NCI-H1417 (cell line): ENCODE data around the gene CADM2.

Source experiments
- DNase-seq, 3 experiments: peaks; one replicate each; lab custom pipeline; 2025; lab: John Stamatoyannopoulos, UW

The CADM2 gene

DNA sequence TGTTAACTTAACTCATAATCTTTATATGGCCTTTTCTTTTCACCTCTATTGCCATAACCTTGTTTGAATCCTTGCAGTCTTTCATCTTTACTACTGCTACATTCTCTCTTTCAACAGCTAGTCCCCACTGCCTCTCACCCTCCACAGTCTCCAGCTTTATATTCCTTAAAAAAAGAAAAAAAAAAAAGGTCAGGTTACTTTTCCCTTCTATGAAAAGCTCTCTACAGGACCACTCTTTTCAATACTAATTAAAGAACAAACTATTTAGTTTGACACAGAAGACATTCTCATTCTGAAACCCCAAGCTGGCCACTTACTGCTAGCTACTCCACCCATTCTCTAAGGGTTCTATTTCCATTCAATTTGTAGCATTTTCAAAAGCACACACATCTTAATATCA, 25.6 kb downstream of the CADM2 start:
- DNase-seq = no peak

DNA sequence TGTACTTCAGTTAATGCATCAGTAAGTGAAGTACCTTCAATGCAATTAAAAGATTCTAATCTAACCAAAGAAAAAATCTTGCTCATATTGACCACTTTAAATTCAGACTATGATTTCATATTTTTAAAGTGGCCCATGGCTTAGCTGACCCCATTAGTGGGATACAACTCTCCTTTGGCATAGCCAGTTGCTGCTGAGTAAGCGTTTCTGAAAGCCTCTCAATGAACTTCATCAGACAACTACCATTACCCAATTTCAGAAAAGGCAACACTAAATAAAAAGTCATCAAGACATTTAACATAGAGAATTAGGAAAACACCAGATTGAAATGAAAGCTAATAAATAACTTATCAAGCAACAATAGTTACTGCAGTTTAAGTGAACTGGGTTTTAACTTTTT, 27.0 kb downstream of the CADM2 start:
- no peak for DNase-seq

DNA sequence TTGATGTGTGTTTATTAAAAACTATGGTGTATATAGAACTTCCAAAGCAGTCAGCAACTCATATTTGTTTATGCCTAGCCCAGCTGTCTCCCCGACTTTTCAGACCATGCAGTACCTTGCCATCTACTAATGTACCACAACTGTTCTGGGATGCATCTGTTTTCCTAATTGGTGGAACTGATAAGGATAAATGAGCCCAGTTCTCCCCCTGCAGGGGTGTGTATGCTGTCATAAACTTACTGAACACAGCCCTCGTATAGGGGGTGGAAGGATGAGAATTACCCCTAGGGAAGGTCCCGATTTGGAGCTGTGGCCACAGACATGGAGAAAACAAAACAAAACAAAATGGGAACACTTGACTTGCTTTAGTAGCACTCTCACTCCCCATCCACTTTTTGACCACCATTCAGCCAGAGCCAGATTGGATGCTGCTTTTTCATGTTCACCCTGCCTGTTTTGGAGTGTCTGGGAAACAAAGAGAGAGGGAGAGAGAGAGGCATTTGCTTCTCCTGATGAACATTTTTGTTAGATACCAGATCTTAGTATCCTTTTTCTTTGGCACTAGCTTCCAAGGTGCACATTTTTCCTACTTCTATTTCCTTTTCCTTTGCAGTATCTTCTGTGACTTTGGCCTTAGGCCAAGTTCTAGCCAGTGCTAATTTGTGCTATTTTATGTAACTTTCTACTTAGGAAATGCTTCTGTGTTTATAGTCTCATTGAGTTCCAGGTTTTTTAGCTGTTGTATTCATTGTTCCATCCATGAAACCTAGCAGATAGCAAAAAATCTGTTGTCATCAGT, 29.1 kb downstream of the CADM2 start:
- no peak for DNase-seq

DNA sequence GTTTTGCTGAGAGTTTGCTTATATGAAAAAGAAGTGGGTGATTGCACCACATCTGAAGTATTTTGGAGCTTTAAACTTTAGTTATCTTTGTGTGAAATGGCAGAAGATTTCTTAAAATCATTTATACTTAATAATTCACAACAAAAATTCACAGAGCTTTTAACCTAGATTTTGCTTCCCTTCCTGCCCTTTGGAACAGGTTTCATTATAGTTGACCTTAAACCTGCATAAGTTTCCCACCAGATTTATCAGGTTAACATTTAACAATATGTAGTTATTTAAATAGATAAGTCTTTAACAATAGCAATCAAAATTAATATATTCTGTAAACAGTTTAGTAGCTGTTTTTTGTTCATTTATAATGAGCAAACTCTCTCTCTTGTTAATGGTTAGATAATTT, 30.3 kb downstream of the CADM2 start:
- no peak for DNase-seq

DNA sequence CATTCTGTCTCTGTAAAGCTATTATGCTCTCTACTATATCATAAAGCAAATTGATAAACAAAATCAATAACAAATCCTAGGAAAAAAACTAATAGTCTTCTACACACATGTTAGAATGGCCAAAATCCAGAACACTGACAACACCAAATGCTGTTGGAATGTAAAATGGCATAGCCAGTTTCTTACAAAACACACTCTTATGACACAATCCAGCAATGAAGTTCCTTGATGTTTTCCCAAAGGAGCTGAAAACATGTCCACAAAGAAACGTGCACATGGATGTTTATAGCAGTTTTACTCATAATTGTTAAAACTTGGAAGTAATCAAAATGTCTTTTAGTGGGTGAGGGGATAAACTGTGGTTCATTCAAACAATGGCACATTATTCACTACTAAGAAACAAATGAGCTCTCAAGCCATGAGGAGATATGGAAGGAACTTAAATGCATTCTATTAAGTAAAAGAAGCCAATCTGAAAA, 32.7 kb downstream of the CADM2 start:
- DNase-seq = no peak

DNA sequence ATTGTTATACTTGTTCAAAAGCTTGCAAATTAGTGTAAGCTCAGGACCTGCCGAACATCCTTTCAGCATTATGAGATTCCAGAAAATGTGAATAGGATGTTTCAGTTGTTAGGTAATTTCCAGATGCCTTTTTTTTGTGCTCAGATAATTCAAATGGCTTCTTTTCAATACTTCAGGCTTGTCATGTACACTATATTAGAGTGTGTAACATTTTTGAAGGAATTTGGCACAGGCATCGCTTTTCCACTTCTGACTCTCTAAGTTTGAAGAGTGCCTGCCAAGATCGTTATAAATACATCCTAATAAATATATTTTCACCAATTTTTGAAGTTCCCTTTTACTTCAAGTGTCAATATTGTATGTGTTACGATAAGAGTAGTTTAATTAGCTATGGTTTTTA, 35.2 kb downstream of the CADM2 start:
- no peak for DNase-seq

DNA sequence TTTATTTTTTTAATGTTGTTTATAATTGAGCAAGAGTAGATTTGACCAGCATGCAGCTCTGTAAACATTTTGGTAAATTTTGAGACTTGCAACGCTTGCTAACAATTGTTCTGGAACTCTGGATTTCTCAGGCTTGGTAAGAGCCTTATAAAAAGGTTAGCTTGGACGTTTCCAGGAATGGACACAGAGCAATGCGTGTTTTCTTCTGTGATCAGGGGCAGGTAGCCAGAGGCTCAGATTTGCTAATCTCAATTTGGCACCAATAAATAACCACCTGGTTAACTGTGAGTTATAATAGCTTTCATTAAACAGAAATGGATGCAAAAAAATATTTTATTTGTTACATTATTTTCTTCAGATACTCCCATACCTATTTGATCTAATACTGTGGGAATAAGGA, 39.8 kb downstream of the CADM2 start:
- DNase-seq = no peak

DNA sequence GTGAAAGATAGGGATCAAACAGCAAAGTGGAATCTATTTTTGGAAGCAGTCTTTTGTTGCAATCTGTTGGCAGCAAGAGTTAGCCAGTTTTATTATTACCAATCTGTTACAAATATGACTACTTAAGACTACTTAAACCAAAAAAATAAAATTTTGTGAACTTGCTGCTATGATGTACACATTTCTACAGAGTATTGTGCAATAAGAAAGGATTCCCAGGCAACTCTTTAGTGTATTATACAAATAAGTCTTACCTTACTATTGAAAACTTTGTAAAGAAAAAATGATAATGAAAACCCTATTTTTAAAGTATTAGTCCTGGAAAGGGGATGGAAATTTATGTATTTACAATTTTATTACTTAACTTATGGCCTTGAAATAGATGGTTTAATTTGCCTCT, 44.7 kb downstream of the CADM2 start:
- no peak for DNase-seq

DNA sequence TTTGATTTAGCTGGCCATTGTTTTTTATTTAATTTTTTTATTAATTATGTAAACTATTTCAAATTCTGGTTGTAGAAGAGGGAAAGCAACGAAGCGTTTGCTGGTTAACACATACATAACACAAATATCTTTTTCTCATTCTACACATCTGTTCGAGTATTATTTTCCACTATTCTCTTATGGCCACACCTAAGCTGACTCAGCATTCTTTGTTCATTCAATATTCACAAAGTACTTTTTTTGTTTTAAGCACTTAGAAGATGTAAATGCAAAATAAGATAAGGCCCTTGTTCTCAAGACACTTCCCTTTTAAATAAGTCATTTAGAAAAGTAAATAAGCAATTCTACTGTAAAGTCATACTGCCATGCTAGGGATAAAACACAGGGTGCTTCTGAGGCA, 45.4 kb downstream of the CADM2 start:
- DNase-seq = no peak

DNA sequence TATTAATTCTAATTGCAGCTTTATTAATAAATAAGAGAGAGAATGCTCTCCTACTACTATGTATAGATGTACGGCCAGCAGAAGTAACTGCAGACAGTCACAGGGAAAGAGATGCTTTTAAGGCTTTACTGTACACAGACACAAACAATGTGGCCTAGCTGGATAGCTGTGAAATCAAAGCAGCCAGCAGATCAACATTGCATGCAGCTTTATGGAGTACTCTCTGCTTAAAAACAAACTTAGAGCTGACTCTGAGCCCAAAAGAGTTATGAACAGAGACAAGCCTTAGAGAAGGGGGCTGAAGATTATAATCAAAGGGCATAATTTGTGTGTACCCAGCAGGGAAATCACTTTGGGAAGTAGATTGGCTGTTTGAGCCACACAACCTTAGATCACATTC, 47.2 kb downstream of the CADM2 start:
- no peak for DNase-seq

DNA sequence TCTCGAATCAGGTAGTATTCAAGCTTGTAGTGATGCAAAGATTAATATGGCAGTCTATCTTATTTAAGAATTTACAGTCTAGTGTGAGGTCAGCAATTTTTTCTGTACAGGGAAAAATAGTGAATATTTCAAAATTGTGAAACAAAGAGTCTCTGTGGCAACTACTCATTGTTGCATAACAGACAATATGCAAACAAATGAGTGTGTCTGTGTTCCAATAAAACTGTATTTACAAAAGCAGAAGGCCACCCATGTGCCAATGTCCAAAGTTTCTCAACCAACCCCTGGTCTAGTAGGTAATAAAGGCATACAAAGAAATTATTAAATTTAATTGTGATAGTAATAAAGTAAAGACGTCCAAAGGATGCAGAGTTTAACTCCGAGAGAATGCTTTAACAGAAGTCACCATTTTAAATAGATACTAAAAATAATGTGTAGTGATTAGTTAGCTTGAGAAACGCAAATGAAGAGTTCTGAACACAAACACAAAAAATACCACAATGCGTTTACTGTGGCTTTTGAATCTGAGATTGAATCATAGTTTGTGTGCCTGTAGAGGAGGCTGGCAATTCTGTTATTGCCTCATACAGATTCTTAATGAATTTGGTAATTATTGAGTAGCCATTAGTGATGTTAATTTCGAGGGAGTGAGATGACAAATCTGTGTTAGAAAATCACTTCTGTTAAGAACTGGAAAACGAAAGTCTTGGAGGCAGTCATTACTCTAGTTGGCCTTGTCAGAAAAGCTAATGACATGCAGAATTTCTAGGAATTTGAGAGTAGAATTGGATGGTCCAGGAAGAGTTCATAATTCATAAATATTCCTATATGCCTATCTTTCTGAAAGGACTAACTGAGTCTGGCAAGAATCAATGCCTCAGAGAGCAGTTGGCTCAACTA, 48.7 kb downstream of the CADM2 start:
- DNase-seq = no peak

DNA sequence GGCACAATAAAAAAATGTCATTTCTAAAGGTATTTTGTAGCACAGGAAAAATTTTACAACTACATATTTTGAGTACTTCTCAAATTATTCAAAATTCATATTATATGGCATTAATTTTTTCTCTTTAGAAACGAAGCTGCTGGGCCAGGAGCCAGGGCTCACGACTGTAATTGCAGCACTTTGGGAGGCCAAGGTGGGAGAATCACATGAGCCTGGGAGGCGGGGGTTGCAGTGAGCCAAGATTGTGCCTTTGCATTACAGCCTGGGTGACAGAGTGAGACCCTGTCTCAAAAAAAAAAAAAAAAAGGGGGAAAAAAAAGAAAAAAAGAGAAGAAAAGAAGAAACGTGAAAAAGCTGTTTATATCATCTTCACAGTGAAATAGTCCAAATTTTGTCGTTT, 62.0 kb downstream of the CADM2 start:
- DNase-seq = no peak

DNA sequence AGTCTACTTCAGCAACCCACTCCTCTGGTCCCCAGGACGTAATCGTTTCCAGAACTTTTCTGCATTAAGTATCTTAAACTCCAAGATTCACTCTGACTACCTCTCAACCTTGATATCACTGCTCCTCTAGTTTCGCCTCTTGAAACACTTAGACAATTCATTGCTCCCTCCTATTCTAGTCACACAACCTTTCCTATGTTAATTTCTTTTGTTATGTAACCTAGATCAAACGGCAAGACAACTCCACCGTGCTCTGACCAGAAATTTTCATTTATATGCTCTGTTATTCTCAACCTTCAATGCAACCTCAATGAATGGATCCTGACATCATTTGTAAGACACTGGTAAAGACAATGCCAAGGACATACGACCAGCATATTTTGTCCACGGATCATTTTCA, 71.3 kb downstream of the CADM2 start:
- DNase-seq = no peak

DNA sequence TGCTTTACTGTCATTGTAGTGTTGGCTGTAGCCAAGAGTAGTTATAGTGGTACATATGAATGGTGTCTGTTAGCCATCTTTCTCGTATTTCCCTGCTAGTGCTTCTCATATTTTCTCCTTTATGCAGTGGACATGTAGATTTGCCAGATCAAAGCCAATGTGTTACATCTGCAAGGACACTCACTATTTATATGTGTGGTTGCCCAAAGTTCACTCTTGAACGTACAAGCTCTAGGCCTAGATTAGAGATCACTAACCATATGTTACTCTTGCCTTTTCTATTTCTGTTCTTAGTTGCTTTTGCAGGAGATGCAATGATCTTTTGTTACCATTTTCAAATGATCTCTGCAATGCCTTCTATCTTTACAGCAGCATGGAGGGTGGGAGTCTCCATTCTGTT, 78.4 kb downstream of the CADM2 start:
- DNase-seq = no peak

DNA sequence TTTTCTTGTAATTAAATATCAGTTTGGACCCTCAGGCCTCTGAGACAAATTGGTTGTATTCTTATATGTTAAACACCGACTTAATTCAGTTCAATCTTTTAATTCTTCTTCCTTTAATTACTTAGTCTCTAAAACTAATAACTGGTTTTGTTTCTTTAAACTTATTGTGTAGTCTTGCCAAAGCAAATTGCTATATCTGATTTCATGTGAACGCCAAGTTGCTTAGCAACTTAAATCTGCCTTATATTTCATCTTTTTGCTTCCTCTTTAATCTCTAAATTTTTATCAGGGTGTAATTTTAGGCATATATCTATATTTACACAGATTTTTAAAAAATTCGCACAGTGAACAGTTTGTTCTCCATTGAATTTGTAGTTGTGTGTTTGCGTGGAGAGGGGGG, 82.2 kb downstream of the CADM2 start:
- peak in 1 of 3 experiments; percentile 19 for DNase-seq

DNA sequence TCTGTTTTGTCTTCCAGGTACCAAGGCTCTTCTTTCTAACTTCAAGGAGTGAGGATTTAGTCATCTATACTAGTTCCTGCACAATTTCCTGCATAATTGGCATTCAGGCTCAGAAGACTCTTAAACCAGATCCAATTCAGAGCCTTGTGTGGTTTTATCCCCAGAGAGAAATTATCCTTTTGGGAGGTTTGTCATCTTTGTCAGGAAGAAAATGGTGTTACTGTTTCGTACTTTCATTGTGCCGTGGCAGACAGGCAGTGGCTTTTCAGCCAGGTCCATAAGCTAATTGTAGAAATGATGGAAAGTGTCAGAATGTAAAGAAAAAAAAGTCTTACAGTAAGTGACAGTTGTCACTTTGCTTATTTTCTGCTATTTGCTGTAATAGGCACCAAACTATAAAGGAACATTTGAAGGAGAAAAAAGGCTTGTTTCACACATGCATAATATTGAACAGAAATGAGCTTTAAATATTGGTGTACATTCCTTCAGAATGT, 82.8 kb downstream of the CADM2 start:
- no peak for DNase-seq

DNA sequence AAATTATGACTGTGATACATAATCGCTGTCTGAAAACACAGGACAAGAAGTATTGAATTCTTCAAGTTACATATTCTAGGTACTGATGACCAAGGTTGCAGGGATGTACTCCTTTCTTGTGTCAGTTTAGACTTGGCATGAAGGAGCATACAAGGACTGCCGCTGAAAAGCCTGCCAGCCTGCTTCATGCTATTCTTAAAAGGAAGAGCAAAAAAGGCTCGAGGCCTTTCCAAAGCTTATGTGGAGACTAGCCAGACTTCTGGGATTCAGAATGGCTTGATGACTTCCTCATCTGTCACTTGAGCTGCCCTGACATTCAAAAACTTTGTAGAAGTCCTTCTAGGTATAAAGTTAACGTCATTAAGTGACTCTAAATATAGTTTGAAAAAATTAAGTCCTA, 92.0 kb downstream of the CADM2 start:
- no peak for DNase-seq

DNA sequence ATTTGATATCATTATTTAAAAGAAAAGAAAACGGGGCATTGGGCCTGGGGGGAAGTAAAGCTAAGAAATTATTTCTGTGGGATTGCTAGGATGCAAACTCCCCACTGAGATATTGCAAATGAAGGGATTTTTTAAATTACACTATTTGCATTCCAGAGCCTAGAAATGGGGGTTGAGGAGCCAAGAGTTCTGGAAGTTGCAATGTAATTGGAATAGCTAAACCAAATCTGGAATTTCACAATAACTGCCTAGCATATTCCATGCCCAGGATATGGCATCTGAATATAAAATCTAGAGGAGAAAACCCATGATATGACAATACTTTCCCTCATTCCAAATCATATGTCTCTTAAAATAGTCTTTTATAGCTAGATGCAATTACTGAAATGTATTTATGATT, 93.0 kb downstream of the CADM2 start:
- DNase-seq = no peak

DNA sequence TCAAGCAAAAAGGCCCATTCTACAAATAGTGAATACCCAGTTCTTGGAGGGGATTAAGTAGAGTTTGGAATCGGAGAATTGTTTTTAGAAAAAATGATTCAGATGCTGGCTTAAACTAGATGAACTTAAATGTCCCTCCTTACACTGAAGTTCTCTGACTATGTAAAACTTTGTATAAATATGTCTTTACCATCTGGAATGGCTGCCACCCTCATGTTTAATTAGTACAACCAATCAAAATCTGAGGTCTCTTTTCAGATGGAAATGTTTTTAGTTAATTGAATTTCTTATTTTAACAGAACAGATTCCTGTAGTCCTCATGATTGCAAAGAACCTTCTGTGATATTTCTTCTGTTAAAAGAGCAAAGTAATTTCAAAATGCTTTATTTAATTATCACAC, 94.8 kb downstream of the CADM2 start:
- DNase-seq = no peak

DNA sequence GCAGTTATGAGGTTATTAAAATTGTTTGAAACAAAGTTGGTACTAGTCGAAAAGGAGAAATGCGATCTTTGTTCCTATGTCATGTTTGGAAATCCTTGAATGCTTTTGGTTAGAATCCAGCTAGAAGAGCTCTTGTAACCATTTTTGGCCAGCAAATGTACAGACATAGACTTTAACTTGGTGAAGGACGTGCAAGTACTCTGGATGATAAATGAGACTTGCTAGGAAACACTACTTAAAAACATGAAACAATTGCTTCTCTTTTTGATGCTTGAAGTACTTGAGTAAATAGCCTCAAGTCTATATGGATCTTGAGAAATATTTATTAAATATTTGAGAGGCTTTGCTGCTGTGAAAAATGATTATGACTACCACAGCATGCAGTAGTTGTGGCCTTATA, 95.8 kb downstream of the CADM2 start:
- DNase-seq = peak in 1 of 3 experiments; percentile 12

DNA sequence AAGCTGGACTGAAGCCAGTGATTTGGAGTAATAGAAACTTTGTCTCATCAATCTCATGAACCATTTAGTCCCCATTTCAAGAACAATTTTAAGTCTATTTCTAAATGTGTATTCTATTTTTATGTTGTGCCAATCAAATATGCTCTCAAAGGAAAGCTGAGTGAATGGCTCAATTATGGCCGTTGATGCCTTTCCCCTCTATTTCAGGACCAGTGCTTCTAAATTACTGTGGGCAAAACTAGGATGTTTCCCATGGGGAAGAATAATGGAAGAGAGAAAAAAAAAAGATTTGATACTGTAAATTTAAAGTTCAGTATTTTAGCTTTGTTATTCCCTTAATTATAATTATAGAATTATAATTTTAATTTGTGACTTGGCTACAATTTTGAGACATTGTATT, 110.1 kb downstream of the CADM2 start:
- DNase-seq = peak in 2 of 3 experiments; percentile 0 to 11

DNA sequence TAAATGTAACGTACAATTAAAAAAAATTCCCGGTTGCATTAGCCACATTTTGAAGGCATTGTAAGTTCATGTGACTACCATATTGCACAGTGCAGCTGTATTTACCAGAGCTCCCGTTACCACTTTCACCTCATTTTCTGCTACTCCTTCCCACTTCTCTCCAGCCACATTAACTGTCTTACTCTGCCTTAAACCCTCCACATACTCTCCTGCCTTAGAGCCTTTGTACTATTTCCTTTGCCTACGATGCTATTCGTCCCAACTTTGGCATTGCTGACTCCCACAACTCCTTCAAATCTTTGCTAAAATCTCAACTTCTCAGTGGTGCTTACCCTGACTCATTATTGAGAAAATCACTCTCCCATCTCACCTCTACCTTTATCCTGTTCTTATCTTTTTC, 115.2 kb downstream of the CADM2 start:
- DNase-seq = peak in 1 of 3 experiments; percentile 4

DNA sequence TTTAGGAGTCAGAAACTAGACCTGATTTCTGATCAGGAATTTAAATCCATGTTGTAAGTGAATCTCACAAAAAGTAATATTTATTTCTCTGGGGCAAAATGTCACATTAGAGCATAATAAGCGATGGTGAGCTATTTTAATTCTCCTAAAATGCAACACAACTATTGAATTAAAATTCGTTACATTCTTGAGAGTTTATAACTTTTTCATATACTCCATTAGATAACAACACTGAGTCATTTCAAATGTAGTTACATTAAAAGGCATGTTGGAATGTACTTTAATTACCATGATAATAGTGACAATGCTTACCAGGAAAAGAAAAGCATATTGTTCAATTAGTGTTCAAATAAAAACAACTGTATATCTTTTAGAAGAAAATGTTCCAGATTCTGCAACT, 116.9 kb downstream of the CADM2 start:
- DNase-seq = no peak
